Measurements from ENCODE around the gene EPHA3.

GRCh38 chr3:89411201-89411600 lies 303.8 kb downstream of the EPHA3 start:
- TF ChIP-seq POLR2AphosphoS5 (IDR thresholded peaks at IDR 0.05; ENCODE audit: low read depth, low read length) (no peak), POLR2A (IDR thresholded peaks at IDR 0.05; ENCODE audit: low read depth, low read length) (no peak)
